SK-N-SH treated with all-trans-retinoic acid at 6 μM for 48 hours (cell line): ENCODE data around the gene NDE1.

Source experiments
- ATAC-seq: fragments of 200-7000 bp; cut with Tn5 transposase; 3 replicates; pipeline ENCODE4 v1.9.1; 2020; ENCODE audit warnings: mild to moderate bottlenecking, moderate library complexity
- ARNTL ChIP-seq: fragments of 450-650 bp; formaldehyde crosslinking; IDR thresholded peaks from 2 replicates; pipeline ENCODE4 v1.5.0; 2020; ENCODE audit warnings: low read depth, mild to moderate bottlenecking, moderate library complexity, borderline replicate concordance
- BACH2 ChIP-seq: fragments of 250-450 bp; sonication (Bioruptor Pico); IDR thresholded peaks from 2 replicates; pipeline ENCODE4 v1.9.0; 2021; ENCODE audit warnings: mild to moderate bottlenecking, borderline replicate concordance
- CREB5 ChIP-seq: fragments of 250-450 bp; sonication (Bioruptor Pico); IDR thresholded peaks from 2 replicates; pipeline ENCODE4 v1.5.1; 2020; ENCODE audit warnings: low read depth, mild to moderate bottlenecking, moderate library complexity
- CSDC2 ChIP-seq: fragments of 250-450 bp; sonication (Bioruptor Pico); IDR thresholded peaks from 2 replicates; pipeline ENCODE4 v1.5.0; 2020; ENCODE audit warnings: mild to moderate bottlenecking, moderate library complexity
- CSRNP3 ChIP-seq: fragments of 250-450 bp; sonication (Bioruptor Pico); IDR thresholded peaks from 2 replicates; pipeline ENCODE4 v1.5.1; 2021; ENCODE audit warnings: mild to moderate bottlenecking, moderate library complexity
- GLIS3 ChIP-seq: fragments of 250-450 bp; sonication (Bioruptor Pico); IDR thresholded peaks from 2 replicates; pipeline ENCODE4 v1.5.0; 2020; ENCODE audit warnings: mild to moderate bottlenecking, moderate library complexity
- ISL1 ChIP-seq: fragments of 250-450 bp; sonication (Bioruptor Pico); IDR thresholded peaks from 2 replicates; pipeline ENCODE4 v2.1.2; 2022; ENCODE audit warnings: mild to moderate bottlenecking, moderate library complexity
- OSR1 ChIP-seq: fragments of 250-450 bp; sonication (Bioruptor Pico); IDR thresholded peaks from 2 replicates; pipeline ENCODE4 v1.8.0; 2022; ENCODE audit warnings: moderate library complexity, mild to moderate bottlenecking, inconsistent platforms
- PATZ1 ChIP-seq: fragments of 250-450 bp; sonication (Bioruptor Pico); IDR thresholded peaks from 2 replicates; pipeline ENCODE4 v1.8.0; 2020; ENCODE audit warnings: mild to moderate bottlenecking, moderate library complexity, borderline replicate concordance
- POU6F1 ChIP-seq: fragments of 250-450 bp; sonication (Bioruptor Pico); IDR thresholded peaks from 2 replicates; pipeline ENCODE4 v1.8.0; 2021; ENCODE audit warnings: low read depth, mild to moderate bottlenecking, moderate library complexity, borderline replicate concordance
- PPARA ChIP-seq: fragments of 250-450 bp; sonication (Bioruptor Pico); IDR thresholded peaks from 2 replicates; pipeline ENCODE4 v1.5.0; 2020; ENCODE audit warnings: mild to moderate bottlenecking, borderline replicate concordance
- RARB ChIP-seq: fragments of 250-450 bp; sonication (Bioruptor Pico); IDR thresholded peaks from 2 replicates; pipeline ENCODE4 v1.8.0; 2021; ENCODE audit warnings: mild to moderate bottlenecking, moderate library complexity
- SNAI2 ChIP-seq: fragments of 250-450 bp; sonication (Bioruptor Pico); IDR thresholded peaks from 2 replicates; pipeline ENCODE4 v1.5.0; 2020; ENCODE audit warnings: mild to moderate bottlenecking, moderate library complexity
- TCF4 ChIP-seq: fragments of 250-450 bp; sonication (Bioruptor Pico); IDR thresholded peaks from 2 replicates; pipeline ENCODE4 v1.8.0; 2021; ENCODE audit warnings: mild to moderate bottlenecking, moderate library complexity, borderline replicate concordance
- TOX ChIP-seq: fragments of 250-450 bp; sonication (Bioruptor Pico); IDR thresholded peaks from 2 replicates; pipeline ENCODE4 v1.8.0; 2021; ENCODE audit warnings: mild to moderate bottlenecking, moderate library complexity, borderline replicate concordance
- TSHZ2 ChIP-seq: fragments of 250-450 bp; sonication (Bioruptor Pico); IDR thresholded peaks from 2 replicates; pipeline ENCODE4 v1.5.0; 2020; ENCODE audit warnings: mild to moderate bottlenecking, moderate library complexity
- ZC3H10 ChIP-seq: fragments of 250-450 bp; sonication (Bioruptor Pico); IDR thresholded peaks from 2 replicates; pipeline ENCODE4 v1.5.1; 2021; ENCODE audit warnings: mild to moderate bottlenecking, moderate library complexity
- ZFP3 ChIP-seq: fragments of 250-450 bp; sonication (Bioruptor Pico); IDR thresholded peaks from 2 replicates; pipeline ENCODE4 v1.5.0; 2020; ENCODE audit warnings: mild to moderate bottlenecking, moderate library complexity
- ZFP30 ChIP-seq: fragments of 450-650 bp; formaldehyde crosslinking; IDR thresholded peaks from 2 replicates; pipeline ENCODE4 v1.5.0; 2022; ENCODE audit warnings: mild to moderate bottlenecking, moderate library complexity
- ZNF565 ChIP-seq: fragments of 450-650 bp; formaldehyde crosslinking; conservative IDR thresholded peaks from 2 replicates; pipeline ENCODE4 v1.5.0; 2020; ENCODE audit warnings: low read depth, mild to moderate bottlenecking, moderate library complexity
- ZNF70 ChIP-seq: fragments of 450-650 bp; formaldehyde crosslinking; IDR thresholded peaks from 2 replicates; pipeline ENCODE4 v1.5.0; 2020; ENCODE audit warnings: mild to moderate bottlenecking, moderate library complexity
- ZNF8 ChIP-seq: fragments of 450-650 bp; formaldehyde crosslinking; IDR thresholded peaks from 2 replicates; pipeline ENCODE4 v1.5.0; 2020; ENCODE audit warnings: mild to moderate bottlenecking, moderate library complexity

Gene NDE1

GRCh38 chr16:15613676-15614075 lies 36.4 kb upstream of the NDE1 start:
- no peak for ATAC-seq
- TF ChIP-seq RARB (CRISPR knock-in tag) (no peak), ZNF70 (CRISPR knock-in tag) (no peak), BACH2 (no peak), POU6F1 (CRISPR knock-in tag) (no peak), TCF4 (CRISPR knock-in tag) (no peak), OSR1 (CRISPR knock-in tag) (no peak), ZNF565 (CRISPR knock-in tag) (no peak), PPARA (CRISPR knock-in tag) (no peak), GLIS3 (no peak), ZNF8 (no peak), CSRNP3 (no peak), TSHZ2 (CRISPR knock-in tag) (no peak), TOX (no peak), ZFP3 (CRISPR knock-in tag) (no peak), PATZ1 (no peak), CSDC2 (CRISPR knock-in tag) (no peak), SNAI2 (no peak), ISL1 (no peak)

- no peak for TF ChIP-seq ZC3H10 (CRISPR knock-in tag)
- TF ChIP-seq CREB5 (CRISPR knock-in tag), result no peak
- TF ChIP-seq ZFP30 (CRISPR knock-in tag), result no peak
- no peak for TF ChIP-seq RARB (CRISPR knock-in tag)
- no peak for TF ChIP-seq ZNF8
- TF ChIP-seq TCF4 (CRISPR knock-in tag), result no peak
- TF ChIP-seq TSHZ2 (CRISPR knock-in tag), result no peak
- no peak for TF ChIP-seq GLIS3
- TF ChIP-seq POU6F1 (CRISPR knock-in tag), result no peak
- TF ChIP-seq ARNTL (CRISPR knock-in tag), result no peak
- TF ChIP-seq PATZ1, result no peak
- TF ChIP-seq ISL1, result no peak
- TF ChIP-seq TOX, result no peak
- TF ChIP-seq ZNF565 (CRISPR knock-in tag), result no peak
- TF ChIP-seq BACH2, result no peak
- TF ChIP-seq PPARA (CRISPR knock-in tag), result no peak
- no peak for ATAC-seq
Measured at GRCh38 chr16:15616012-15616411, 34.0 kb upstream of the NDE1 start.
